GM19193 (cell line): ENCODE results near the gene FGF6.

Source experiments
- POLR2A ChIP-seq: IDR thresholded peaks from 4 replicates; pipeline ENCODE4 v1.6.1; 2011; ENCODE audit not compliant: insufficient read depth, insufficient read length; ENCODE audit errors: extremely low read depth

The FGF6 gene

DNA sequence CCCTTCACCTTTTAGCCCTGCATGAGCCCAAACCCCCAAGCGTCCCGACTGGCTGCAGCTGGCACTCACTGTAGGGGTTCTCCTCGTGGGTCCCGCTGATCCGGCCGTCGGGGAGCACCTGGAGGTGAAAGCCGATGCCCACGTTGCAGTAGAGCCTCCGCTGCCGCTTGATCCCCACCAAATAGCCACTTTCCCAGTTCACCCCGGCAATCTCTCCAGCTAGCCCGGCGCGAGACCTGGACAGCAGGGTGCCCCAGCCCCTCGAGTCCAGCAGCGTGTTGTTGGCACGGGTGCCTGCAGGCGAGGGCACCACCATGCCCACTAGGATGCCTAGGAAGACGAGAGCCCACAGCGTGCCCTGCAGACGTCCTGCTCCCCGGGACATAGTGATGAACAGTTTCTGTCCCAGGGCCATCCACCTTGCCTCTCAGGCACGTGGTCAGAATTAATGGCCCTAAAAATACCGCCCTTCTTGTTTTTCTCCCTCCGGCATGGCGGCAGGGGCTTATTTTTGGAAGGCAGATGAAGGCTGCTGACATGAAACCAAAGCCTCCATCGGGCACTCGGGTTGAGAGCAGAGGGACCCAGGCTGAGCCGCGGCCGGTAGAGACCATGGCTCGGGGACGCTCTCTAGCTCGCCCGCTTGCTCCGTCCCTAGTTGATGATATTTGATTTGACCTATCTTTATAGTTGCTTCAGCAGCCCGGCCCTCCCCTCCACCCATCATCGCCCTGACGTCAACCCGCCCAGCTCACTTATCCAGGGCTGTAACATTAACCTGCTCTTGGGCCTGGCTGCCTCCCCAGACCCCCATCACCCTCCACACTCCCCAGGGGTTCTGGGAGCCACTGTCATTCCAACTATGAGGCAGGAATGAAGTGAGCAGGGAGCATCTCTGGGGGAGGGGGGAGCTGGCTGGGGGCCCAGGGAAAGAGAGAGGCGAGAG is at the start of gene FGF6:
FGF6 (minus strand) TSS at position 660 of the 946 bp plus-strand sequence; CDS start at position 415, 245 bp downstream.
- TF ChIP-seq POLR2A: no peak

GRCh38 chr12:4490973-4491372 is 45.4 kb upstream of the FGF6 start:
- TF ChIP-seq POLR2A: no peak

DNA sequence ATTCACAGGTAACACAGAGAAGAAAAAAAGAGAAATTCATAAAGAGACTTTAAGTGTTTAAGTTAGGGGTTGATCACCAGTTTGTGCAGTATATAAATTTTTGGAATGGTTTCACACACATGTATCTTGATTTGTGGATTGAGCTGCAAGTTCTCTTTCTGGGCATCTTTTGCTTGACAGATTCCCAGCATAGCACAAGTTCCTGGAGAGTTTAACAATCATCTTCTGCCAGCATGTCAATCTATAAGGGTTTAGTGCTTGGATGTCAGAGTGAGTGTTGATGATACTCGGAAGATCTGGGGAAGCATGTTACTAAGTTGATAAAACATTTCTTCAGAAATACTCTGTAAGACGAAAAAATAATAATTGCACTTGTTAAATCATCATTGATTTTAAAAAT is 43.9 kb upstream of the FGF6 start:
- no peak for TF ChIP-seq POLR2A

GRCh38 chr12:4486980-4487379 is 41.4 kb upstream of the FGF6 start:
- no peak for TF ChIP-seq POLR2A

GRCh38 chr12:4486049-4486699 is 40.6 kb upstream of the FGF6 start:
- no peak for TF ChIP-seq POLR2A

GRCh38 chr12:4483885-4484823 is 38.5 kb upstream of the FGF6 start:
- TF ChIP-seq POLR2A: no peak

DNA sequence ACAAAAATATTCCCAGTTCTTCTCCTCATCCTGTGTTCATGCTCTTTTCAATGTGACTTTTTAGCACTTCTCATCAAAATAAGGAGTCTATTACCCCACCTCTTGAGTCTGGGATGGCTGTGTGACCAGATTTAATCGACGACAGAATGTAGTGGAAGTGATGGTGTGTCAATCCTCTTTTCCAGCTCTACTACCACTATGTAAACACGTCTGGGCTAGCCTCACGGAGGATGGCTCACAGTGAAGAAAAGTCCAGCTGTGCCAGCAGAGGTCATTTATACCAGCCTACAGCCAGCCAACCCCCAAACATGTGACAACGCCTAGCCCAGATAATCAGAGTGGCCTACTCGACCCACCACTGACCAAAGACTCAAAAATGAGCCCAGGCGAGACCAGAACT is 37.3 kb upstream of the FGF6 start:
- no peak for TF ChIP-seq POLR2A

- no peak for TF ChIP-seq POLR2A
Observed at GRCh38 chr12:4478933-4479332, 33.3 kb upstream of the FGF6 start.

GRCh38 chr12:4477129-4477528 is 31.5 kb upstream of the FGF6 start:
- no peak for TF ChIP-seq POLR2A

- no peak for TF ChIP-seq POLR2A
Observed at GRCh38 chr12:4472046-4472445, 26.4 kb upstream of the FGF6 start.

GRCh38 chr12:4471256-4471655 is 25.6 kb upstream of the FGF6 start:
- no peak for TF ChIP-seq POLR2A

DNA sequence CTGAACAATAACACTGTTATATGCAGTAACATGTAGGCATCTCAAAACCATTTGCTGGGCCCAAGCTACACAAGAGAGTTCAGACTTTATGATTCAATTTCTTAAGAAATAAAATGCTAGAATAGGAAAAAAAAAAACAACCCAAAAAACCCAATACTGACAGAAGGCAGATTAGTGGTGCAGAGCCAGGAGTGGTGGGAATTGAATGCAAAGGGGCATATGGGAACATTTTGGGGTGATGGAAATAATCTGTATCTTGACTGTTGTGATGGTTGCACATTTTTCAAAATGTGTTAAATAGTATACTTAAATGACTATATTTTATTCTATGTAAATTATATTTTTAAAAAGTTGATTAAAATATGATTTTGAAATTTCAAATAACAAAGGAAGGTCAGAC is 23.4 kb upstream of the FGF6 start:
- no peak for TF ChIP-seq POLR2A

GRCh38 chr12:4460761-4461160 is 15.1 kb upstream of the FGF6 start:
- no peak for TF ChIP-seq POLR2A

GRCh38 chr12:4454315-4454860 is 8.8 kb upstream of the FGF6 start:
- TF ChIP-seq POLR2A: no peak

DNA sequence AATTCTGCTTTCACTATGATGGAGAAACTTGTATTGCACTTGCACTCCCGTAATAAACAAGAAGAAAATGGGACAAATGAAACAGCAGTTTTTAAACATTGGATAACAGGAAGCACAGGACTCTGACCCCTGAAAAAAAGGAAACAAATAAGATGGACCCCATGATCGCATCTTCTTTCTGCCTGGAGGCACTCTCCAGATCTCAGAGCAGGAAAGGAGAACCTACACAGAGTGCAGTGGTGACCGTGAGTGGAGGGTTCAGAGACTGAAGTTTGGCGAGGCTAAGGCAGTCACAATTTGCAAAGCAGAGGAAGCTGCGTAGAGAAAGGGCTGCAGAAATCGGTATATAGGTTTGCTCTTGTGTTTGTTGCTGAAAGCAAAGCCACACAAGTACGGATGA is 6.1 kb upstream of the FGF6 start:
- no peak for TF ChIP-seq POLR2A
